ENCODE measurements around the gene TRIM75. TPM values are rescaled to one million over a fixed set of nuclear protein-coding genes. Genes with fewer than 3 reads are reported as not detected.

Gene TRIM75
- total RNA-seq, 1 donor, result not detected

- peak; percentile 84 for DNase-seq (ENCODE audit: insufficient read length, low spot score, missing footprints)
Observed at GRCh38 chr4:165096776-165097175, 43.1 kb downstream of the TRIM75 start.

DNA sequence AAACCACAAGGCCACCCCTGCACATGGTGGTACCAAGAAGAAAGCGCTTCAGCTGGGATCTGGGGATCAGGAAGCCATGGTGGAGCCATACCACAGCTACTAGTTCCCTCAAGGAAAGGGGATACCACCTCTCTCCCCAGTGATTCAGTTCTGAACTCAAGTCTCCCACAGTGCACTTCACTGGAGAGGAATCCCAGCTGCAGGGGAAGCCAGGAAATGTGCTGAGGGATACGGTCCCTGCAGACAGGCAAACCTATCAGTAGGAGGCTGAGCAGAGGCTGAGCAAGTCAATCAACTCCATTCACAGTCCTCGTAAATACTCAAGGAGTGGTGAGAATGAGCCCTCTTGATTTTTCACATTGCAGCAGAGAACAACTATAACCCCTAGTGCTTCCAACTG, 48.0 kb downstream of the TRIM75 start:
- H3K4me1 ChIP-seq (ENCODE audit: insufficient read depth, low read length), result no peaks in the 10 kb centered on the region
- peaks cover 3% of the 10 kb centered on the region for H3K36me3 ChIP-seq (ENCODE audit: insufficient read depth, low read length)
- H3K4me2 ChIP-seq (ENCODE audit: insufficient read depth, low read length), result no peak overlapping the region
- no peaks in the 10 kb centered on the region for H4K20me1 ChIP-seq (ENCODE audit: insufficient read depth, low read length)
- H3K79me2 ChIP-seq (ENCODE audit: insufficient read depth, low read length), result no peaks in the 10 kb centered on the region
- no peaks in the 10 kb centered on the region for H3K27me3 ChIP-seq (ENCODE audit: insufficient read depth, low read length)
- H3K9me3 ChIP-seq (ENCODE audit: low read depth, low read length), result no peaks in the 10 kb centered on the region
- H3K27ac ChIP-seq (ENCODE audit: low read depth, low read length), result no peak overlapping the region
- H2AFZ ChIP-seq (ENCODE audit: low read length), result no peak overlapping the region
- peak; percentile 48 for DNase-seq (ENCODE audit: insufficient read length, low spot score, missing footprints)
- TF ChIP-seq, protein P1, sequence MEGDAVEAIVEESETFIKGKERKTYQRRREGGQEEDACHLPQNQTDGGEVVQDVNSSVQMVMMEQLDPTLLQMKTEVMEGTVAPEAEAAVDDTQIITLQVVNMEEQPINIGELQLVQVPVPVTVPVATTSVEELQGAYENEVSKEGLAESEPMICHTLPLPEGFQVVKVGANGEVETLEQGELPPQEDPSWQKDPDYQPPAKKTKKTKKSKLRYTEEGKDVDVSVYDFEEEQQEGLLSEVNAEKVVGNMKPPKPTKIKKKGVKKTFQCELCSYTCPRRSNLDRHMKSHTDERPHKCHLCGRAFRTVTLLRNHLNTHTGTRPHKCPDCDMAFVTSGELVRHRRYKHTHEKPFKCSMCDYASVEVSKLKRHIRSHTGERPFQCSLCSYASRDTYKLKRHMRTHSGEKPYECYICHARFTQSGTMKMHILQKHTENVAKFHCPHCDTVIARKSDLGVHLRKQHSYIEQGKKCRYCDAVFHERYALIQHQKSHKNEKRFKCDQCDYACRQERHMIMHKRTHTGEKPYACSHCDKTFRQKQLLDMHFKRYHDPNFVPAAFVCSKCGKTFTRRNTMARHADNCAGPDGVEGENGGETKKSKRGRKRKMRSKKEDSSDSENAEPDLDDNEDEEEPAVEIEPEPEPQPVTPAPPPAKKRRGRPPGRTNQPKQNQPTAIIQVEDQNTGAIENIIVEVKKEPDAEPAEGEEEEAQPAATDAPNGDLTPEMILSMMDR (IDR thresholded peaks at IDR 0.05; ENCODE audit: extremely low read depth, low read depth, low read length), result no peak
- H3K4me3 ChIP-seq (ENCODE audit: insufficient read depth, low read length), result no peak overlapping the region

More at GRCh38 chr4:165096776-165097175, 43.1 kb downstream of the TRIM75 start:
- Histone ChIP-seq H2AFZ (ENCODE audit: low read length) (no peak overlapping the region), H3K27ac (ENCODE audit: low read depth, low read length) (no peak overlapping the region), H3K4me1 (ENCODE audit: insufficient read depth, low read length) (no peaks in the 10 kb centered on the region), H4K20me1 (ENCODE audit: insufficient read depth, low read length) (no peaks in the 10 kb centered on the region), H3K4me2 (ENCODE audit: insufficient read depth, low read length) (no peak overlapping the region), H3K79me2 (ENCODE audit: insufficient read depth, low read length) (no peaks in the 10 kb centered on the region), H3K27me3 (ENCODE audit: insufficient read depth, low read length) (no peaks in the 10 kb centered on the region), H3K4me3 (ENCODE audit: insufficient read depth, low read length) (no peak overlapping the region), H3K9me3 (ENCODE audit: low read depth, low read length) (no peaks in the 10 kb centered on the region), H3K36me3 (ENCODE audit: insufficient read depth, low read length) (peaks cover 3% of the 10 kb centered on the region)
- TF ChIP-seq, protein P1 (IDR thresholded peaks at IDR 0.05; ENCODE audit: extremely low read depth, low read depth, low read length), result peak; percentile 59

- peaks cover 4% of the 10 kb centered on the region for H3K79me2 ChIP-seq (ENCODE audit: insufficient read depth, low read length)
- no peak overlapping the region for H3K27ac ChIP-seq (ENCODE audit: low read depth, low read length)
- no peak overlapping the region for H3K4me3 ChIP-seq (ENCODE audit: insufficient read depth, low read length)
- no peak for DNase-seq (ENCODE audit: insufficient read length, low spot score, missing footprints)
- TF ChIP-seq, protein P1 (IDR thresholded peaks at IDR 0.05; ENCODE audit: extremely low read depth, low read depth, low read length), result no peak
- no peaks in the 10 kb centered on the region for H3K36me3 ChIP-seq (ENCODE audit: insufficient read depth, low read length)
- no peak overlapping the region for H2AFZ ChIP-seq (ENCODE audit: low read length)
- H4K20me1 ChIP-seq (ENCODE audit: insufficient read depth, low read length), result no peaks in the 10 kb centered on the region
- no peak overlapping the region for H3K4me2 ChIP-seq (ENCODE audit: insufficient read depth, low read length)
- H3K9me3 ChIP-seq (ENCODE audit: low read depth, low read length), result no peaks in the 10 kb centered on the region
- no peaks in the 10 kb centered on the region for H3K4me1 ChIP-seq (ENCODE audit: insufficient read depth, low read length)
- H3K27me3 ChIP-seq (ENCODE audit: insufficient read depth, low read length), result no peaks in the 10 kb centered on the region
Observed at GRCh38 chr4:165106518-165106917, 52.9 kb downstream of the TRIM75 start.

Small RNA genes lying within 50 kb of the gene (small RNA-seq; reads per million reads assigned to genes)
- gene AC106872.12, result not detected

Other genes with a start within 250 kb of the TRIM75 start
- gene APELA, start 176.7 kb upstream of the TRIM75 start, total RNA-seq, result 0.29 TPM in 1 of 2 replicates, not detected in the other
- gene TRIM61, start 76.2 kb upstream of the TRIM75 start, total RNA-seq, result 3.8 and 4.7 TPM in 2 replicates
- not detected in 2 replicates for gene TRIM60, start 21.9 kb upstream of the TRIM75 start, total RNA-seq
- 17.4 and 18.3 TPM in 2 replicates for gene TMEM192, start 59.0 kb downstream of the TRIM75 start, total RNA-seq
- gene KLHL2, start 153.7 kb downstream of the TRIM75 start, total RNA-seq, result 11.8 and 13.4 TPM in 2 replicates